ENCODE data around the gene RAB9B.
A peak's percentile ranks its signal among the peaks of the same experiment; 100 is the strongest.

Gene RAB9B

GRCh38 chrX:103806862-103807474 is 25.1 kb downstream of the RAB9B start:
- DNase-seq = no peak

- DNase-seq = no peak
Observed at GRCh38 chrX:103805860-103806259, 26.2 kb downstream of the RAB9B start.

DNA sequence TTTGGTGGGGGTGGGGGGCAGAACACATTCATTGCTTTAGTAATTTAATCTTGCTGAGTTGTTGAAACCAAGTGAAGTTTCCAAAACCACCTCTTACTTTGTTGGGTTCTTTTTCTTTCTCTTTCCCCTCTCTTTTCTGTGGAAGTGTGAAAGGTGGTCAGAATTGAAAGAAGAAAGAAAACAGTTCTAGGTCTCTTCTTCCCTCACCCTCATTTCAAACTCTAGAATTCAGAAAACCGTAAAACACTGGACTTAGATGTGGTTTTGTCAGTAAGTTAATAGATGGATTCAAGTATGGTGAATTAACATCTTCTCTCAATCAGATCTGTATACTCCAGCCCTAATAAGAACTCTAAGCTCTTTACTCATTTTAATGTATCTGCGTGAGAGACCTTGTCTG is 31.7 kb downstream of the RAB9B start:
- DNase-seq = no peak

DNA sequence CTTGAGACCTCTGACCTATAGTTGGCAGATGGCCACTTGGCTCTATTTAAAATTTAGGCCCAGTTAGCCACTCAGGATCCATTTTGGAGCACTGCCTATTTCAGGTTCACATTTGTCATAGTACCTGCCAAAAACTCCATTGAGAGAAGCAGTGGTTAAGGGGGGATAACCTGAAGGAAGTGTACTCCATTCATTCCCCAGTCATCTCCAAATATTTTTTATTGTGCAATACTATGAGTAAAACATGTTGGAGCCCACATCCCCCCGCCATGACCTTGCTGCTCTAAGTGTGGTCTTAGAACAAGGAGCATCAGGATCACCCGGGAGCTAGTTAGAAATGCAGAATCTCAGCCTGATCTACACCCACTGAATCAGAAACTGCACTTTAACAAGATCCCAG is 34.4 kb downstream of the RAB9B start:
- DNase-seq = no peak

- no peak for DNase-seq
Observed at GRCh38 chrX:103794119-103794518, 37.9 kb downstream of the RAB9B start.

- no peak for DNase-seq
Observed at GRCh38 chrX:103793545-103793940, 38.5 kb downstream of the RAB9B start.

DNA sequence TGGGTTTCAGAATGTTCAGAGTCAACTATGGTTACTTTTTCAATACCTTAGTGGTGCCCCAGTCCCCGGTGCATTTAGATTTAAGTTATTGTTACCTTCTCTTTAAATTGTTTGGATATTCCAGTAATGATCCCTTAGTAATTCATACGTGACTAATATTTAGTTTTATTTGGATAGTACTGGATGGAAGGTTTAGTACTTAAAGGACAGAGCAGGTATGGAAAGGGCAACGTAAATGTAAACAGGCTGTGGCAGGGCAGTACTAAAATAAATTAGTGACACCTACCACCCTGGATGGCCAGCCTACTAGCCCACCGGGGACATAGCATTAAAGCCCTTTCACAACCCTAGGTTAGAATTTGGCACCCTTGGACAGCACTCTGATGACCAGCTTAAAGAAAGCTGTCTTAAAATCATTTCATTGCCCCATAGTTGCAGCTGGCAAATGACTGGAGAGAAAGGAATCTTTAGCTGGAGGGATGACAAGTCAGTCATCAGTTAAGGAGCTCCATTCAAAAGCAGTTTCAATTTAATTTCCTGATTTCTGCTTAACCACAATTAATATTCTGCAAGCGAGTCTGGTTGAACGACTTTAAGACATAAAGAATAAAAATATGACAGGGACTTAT is 39.0 kb downstream of the RAB9B start:
- DNase-seq = no peak

DNA sequence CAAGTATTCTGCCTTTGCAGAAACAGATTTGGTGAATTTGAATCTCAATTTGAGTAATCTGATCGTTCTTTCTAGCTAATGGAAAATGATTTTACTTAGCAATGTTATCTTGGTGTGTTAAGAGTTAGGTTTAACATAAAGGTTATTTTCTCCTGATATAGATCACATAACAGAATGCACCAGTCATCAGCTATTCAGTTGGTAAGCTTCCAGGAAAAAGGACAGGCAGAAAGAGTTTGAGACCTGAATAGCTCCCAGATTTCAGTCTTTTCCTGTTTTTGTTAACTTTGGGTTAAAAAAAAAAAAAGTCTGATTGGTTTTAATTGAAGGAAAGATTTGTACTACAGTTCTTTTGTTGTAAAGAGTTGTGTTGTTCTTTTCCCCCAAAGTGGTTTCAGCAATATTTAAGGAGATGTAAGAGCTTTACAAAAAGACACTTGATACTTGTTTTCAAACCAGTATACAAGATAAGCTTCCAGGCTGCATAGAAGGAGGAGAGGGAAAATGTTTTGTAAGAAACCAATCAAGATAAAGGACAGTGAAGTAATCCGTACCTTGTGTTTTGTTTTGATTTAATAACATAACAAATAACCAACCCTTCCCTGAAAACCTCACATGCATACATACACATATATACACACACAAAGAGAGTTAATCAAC is 40.1 kb downstream of the RAB9B start:
- no peak for DNase-seq

GRCh38 chrX:103791228-103791627 is 40.8 kb downstream of the RAB9B start:
- peak in 1 of 2 experiments; percentile 17 for DNase-seq

DNA sequence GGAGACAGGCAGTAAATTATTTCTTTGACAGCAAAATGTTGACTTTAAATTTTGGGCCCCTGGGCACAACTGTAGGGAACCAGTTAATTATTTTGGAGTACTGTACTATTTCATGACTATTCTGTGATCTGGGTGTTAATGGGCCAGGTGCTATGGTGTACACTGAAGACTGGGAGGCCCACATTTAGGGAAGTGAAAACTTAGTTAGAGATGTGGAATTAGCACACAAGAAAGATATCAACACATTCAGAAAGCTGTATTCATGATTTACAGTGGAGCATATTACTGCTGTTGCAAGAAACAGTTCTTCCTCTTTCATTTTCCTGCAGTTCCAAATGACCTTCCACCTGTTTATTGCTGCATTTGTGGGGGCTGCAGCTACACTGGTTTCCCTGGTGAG is 43.1 kb downstream of the RAB9B start:
- DNase-seq = no peak

- DNase-seq = no peak
Observed at GRCh38 chrX:103783971-103784370, 48.1 kb downstream of the RAB9B start.

DNA sequence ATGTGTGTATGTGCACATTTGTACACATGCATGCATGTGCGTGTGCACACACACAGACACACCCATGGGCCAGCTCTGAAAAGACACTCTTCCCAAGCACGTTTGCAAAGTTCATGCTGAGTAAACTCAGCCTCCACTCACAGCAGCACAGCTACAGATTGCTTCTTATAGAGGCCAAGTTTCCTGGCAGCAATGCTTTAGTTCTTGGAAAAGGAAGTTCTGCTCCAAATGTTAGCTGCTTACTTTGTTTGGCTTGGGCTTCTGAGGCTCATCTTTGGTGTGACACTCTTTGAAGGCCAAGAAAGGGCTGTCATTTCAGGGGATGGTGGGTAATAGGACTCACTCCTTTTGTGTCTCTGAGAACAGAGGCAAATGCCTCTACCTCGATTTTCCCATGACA is 48.9 kb downstream of the RAB9B start:
- no peak for DNase-seq

- DNase-seq = no peak
Observed at GRCh38 chrX:103782640-103783039, 49.4 kb downstream of the RAB9B start.

- DNase-seq = no peak
Observed at GRCh38 chrX:103781706-103782105, 50.4 kb downstream of the RAB9B start.

GRCh38 chrX:103781062-103781402 is 51.0 kb downstream of the RAB9B start:
- DNase-seq = no peak

DNA sequence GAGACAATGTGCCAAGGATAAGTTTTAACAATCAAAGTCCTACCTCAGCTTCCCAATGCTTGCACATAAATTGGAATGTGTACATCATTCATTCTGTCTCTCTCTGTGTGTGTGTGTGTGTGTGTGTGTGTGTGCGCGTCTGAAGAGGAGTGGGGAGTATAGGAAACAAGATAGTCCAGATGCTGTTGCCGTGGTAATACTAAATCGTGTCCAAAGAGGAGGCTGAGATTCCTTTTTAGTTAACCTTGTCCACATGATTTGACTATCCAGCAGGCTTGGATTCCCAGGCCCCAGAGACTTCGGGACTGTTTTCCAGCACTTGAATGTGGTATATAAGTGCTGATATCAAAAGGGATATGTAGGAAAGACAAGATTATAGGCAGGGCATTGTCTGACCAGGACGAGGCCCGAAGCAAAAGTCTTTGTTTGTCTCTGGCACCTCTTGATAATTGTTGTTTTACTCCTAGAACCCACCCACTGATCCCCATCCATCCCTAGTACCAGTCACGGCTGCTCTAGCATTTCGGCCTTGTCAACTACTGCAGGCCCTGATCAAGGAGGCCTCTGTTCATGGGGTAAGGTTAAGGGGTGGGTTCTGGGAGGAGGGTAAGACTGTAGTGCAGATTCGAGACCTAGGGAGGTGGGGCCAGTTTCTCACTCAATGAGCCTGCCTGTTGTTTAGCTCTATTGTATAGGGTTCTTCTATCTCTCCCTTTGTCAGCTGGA is 51.6 kb downstream of the RAB9B start:
- DNase-seq = no peak

- peak; percentile 22 to 63 for DNase-seq
Observed at GRCh38 chrX:103779141-103779789, 52.8 kb downstream of the RAB9B start.

DNA sequence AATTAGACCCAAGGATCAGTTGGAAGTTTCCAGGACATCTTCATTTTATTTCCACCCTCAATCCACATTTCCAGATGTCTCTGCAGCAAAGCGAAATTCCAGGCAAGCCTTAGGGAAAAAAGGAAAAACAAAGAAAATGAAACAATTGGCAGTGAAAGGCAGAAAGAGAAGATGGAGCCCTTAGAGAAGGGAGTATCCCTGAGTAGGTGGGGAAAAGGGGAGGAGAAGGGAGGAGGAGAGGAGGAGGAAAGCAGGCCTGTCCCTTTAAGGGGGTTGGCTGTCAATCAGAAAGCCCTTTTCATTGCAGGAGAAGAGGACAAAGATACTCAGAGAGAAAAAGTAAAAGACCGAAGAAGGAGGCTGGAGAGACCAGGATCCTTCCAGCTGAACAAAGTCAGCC is 55.5 kb downstream of the RAB9B start, which contains the start of gene PLP1:
PLP1 (plus strand) TSS at position 295 of the 400 bp plus-strand sequence. CDS start 156 bp downstream, outside the sequence.
- DNase-seq = no peak

- DNase-seq = peak; percentile 69 to 71
Observed at GRCh38 chrX:103774070-103774642, 57.9 kb downstream of the RAB9B start.

GRCh38 chrX:103773445-103773844 is 58.6 kb downstream of the RAB9B start:
- no peak for DNase-seq
